Stimulated activated CD4-positive, alpha-beta T cell treated with anti-CD3 and anti-CD28 coated beads, Interleukin-2, amount 100 ng/mL, for 24 hours (primary cell): ENCODE results near the gene MMP10.

Experiments
- DNase-seq, 2 donors: peaks; one replicate each; pipeline ENCODE4 v3.0.0-alpha.2; 2020

MMP10 gene

DNA sequence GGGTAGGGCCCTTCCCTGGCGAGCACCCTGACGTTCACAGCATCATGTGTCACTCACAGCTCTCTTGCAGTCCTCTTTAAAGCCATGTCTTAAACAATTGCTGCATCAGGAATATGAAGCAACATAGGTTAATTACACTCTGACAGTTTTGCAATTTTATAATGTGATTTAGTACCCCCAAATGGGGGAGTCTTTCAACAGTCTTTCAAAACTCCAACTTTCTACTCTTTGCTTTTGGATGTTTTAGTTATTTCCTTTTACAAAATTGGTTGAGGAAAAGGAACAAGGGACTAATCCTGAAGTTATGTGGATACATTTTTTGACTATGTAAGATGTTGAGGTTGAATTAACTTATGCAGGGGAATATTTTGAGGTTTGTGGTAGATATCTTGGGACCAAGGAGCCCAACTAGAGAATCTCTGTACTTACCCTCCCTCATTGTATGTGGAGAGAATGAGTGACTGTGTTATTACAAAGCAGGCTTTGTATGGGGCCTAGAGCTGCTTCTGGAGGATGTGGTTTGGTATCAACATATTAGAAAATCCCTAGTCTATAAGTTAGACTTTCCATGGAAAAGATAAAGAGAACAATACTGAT is 55.4 kb downstream of the MMP10 start, which contains the start of gene MMP8:
MMP8 (minus strand) TSS at position 51 of the 597 bp plus-strand sequence. CDS start 99 bp downstream, outside the sequence.
- DNase-seq: no peak

DNA sequence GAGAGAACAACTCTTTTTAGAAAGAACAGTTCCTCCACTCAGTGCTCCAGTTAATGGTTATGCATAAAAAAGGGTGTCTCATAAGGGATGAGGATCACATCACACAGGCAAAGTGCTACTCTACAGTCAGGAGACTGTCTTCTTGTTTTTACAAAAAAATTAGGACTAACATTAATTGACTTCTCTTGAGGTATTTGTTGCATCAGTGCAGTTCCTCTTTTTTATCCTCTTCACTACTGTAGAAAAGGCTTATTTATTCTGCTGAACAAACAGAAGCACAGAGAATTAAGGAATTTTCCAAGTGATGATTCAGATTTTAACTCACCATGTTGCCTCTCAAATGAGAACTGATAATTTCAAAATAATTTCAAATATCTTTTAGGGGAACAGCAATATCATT is 57.6 kb downstream of the MMP10 start:
- no peak for DNase-seq
